GM23338 (cell line): Measurements from ENCODE around the gene THOP1. TPM values are rescaled to one million over a fixed set of nuclear protein-coding genes. Genes with fewer than 3 reads are reported as not detected.

Experiments
- ATAC-seq: fragments of 200-7000 bp; cut with Tn5 transposase; 3 replicates; pipeline ENCODE4 v1.9.1; 2020
- DNase-seq: peaks from one replicate; pipeline ENCODE4 v3.0.0-alpha.2; 2015; ENCODE audit warnings: low spot score
- H2AFZ ChIP-seq: fragments of 200-600 bp; sonication (generic); 2 replicates; pipeline ENCODE4 v1.8.0; 2016; ENCODE audit warnings: antibody characterized with exemption, mild to moderate bottlenecking, moderate library complexity
- H3F3A ChIP-seq: fragments of 200-600 bp; sonication (generic); replicated peaks from 2 replicates; pipeline ENCODE4 v1.8.0; 2017; ENCODE audit warnings: antibody characterized with exemption, mixed run types, low read depth
- H3K27ac ChIP-seq: fragments of 200-600 bp; sonication (generic); 2 replicates; pipeline ENCODE4 v1.6.1; 2016; ENCODE audit warnings: low read depth
- H3K27me3 ChIP-seq: fragments of 200-600 bp; sonication (generic); 2 replicates; pipeline ENCODE4 v1.8.0; 2016; ENCODE audit warnings: mild to moderate bottlenecking, mixed run types, moderate library complexity; ENCODE audit not compliant: insufficient read depth
- H3K36me3 ChIP-seq: fragments of 200-600 bp; sonication (generic); 2 replicates; pipeline ENCODE4 v1.8.0; 2016; ENCODE audit warnings: mild to moderate bottlenecking; ENCODE audit not compliant: insufficient read depth
- H3K4me1 ChIP-seq: fragments of 200-600 bp; sonication (generic); 2 replicates; pipeline ENCODE4 v1.8.0; 2016; ENCODE audit warnings: mild to moderate bottlenecking, moderate library complexity; ENCODE audit not compliant: insufficient read depth
- H3K4me2 ChIP-seq: fragments of 200-600 bp; sonication (generic); 2 replicates; pipeline ENCODE4 v1.7.1; 2017; ENCODE audit warnings: mixed run types
- H3K4me3 ChIP-seq: fragments of 200-600 bp; sonication (generic); 2 replicates; pipeline ENCODE4 v1.6.1; 2016; ENCODE audit warnings: mixed run types
- H3K79me2 ChIP-seq: fragments of 200-600 bp; sonication (generic); replicated peaks from 2 replicates; pipeline ENCODE4 v1.8.0; 2017; ENCODE audit warnings: mild to moderate bottlenecking; ENCODE audit not compliant: insufficient read depth
- H3K9me2 ChIP-seq: fragments of 200-600 bp; sonication (generic); 2 replicates; pipeline ENCODE4 v1.8.0; 2017; ENCODE audit not compliant: insufficient read depth
- H4K20me1 ChIP-seq: fragments of 200-600 bp; sonication (generic); replicated peaks from 2 replicates; pipeline ENCODE4 v1.8.0; 2017; ENCODE audit warnings: mild to moderate bottlenecking; ENCODE audit not compliant: insufficient read depth
- H3K27ac Mint-ChIP-seq: 2 replicates; pipeline ENCODE4 v1.8.0; 2020; ENCODE audit warnings: inconsistent platforms, mild to moderate bottlenecking, moderate library complexity, mixed read lengths
- H3K27me3 Mint-ChIP-seq: 3 replicates; pipeline ENCODE4 v1.8.0; 2022; ENCODE audit warnings: low read depth, mild to moderate bottlenecking, moderate library complexity, mixed read lengths, inconsistent platforms; ENCODE audit not compliant: insufficient read depth, poor library complexity
- H3K36me3 Mint-ChIP-seq: 3 replicates; pipeline ENCODE4 v1.8.0; 2021; ENCODE audit warnings: low read depth, mild to moderate bottlenecking, inconsistent platforms, moderate library complexity, mixed read lengths
- H3K4me1 Mint-ChIP-seq: 3 replicates; pipeline ENCODE4 v1.8.0; 2020; ENCODE audit warnings: mild to moderate bottlenecking, inconsistent platforms, mixed read lengths
- H3K4me3 Mint-ChIP-seq: 3 replicates; pipeline ENCODE4 v1.8.0; 2021; ENCODE audit warnings: moderate library complexity, mild to moderate bottlenecking, inconsistent platforms, mixed read lengths
- H3K9me3 Mint-ChIP-seq: 3 replicates; pipeline ENCODE4 v1.8.0; 2020; ENCODE audit warnings: moderate library complexity, mild to moderate bottlenecking, inconsistent platforms, mixed read lengths
- CREB1 ChIP-seq: fragments of 250-450 bp; sonication (Bioruptor Pico); IDR thresholded peaks from 2 replicates; pipeline ENCODE4 v1.5.0; 2020; ENCODE audit warnings: low read depth, mild to moderate bottlenecking, moderate library complexity
- CTCF ChIP-seq, 2 experiments: fragments of 200-600 bp in 1 of 2; sonication (generic) in 1 of 2; conservative IDR thresholded peaks; 2 replicates each; pipeline versions ENCODE4 v1.5.1 to v1.6.1; 2016 to 2017; ENCODE audit warnings: antibody characterized with exemption in 2 of 2, low read depth in 2 of 2, mild to moderate bottlenecking in 2 of 2, moderate library complexity in 1 of 2
- REST ChIP-seq: IDR thresholded peaks from one replicate; pipeline ENCODE4 v1.6.1; 2018; ENCODE audit warnings: antibody characterized with exemption; ENCODE audit not compliant: unreplicated experiment
- ZNF114 ChIP-seq: fragments of 250-450 bp; sonication (Bioruptor Pico); IDR thresholded peaks from 2 replicates; pipeline ENCODE4 v1.5.0; 2020; ENCODE audit warnings: mild to moderate bottlenecking, moderate library complexity
- ZNF462 ChIP-seq: fragments of 250-450 bp; sonication (Bioruptor Pico); IDR thresholded peaks from 2 replicates; pipeline ENCODE4 v1.5.0; 2020; ENCODE audit warnings: mild to moderate bottlenecking, moderate library complexity
- polyA plus RNA-seq: library from polyadenylated mRNA; unstranded; fragments of >200 nt; fragmentation: Nextera tagmentation; extraction: Ambion mirVana; gene quantifications from 2 replicates; pipeline ENCODE4 v1.2.1, GENCODE V29; 2016
- total RNA-seq: library from RNA; depleted of rRNA; stranded (reverse); fragments of >200 nt; shearing (Covaris generic); gene quantifications from 2 replicates; pipeline ENCODE4 v1.2.3, GENCODE V29; 2014

Gene THOP1
- total and polyA plus RNA-seq, 2 experiments from 2014 or later, result 110 to 229 TPM

GRCh38 chr19:2761876-2762782, 23.2 kb upstream of the THOP1 start:
- no peak overlapping the region for H3K4me3 Mint-ChIP-seq
- H3K27me3 ChIP-seq, result no peaks in the 10 kb centered on the region
- H4K20me1 ChIP-seq, result no peaks in the 10 kb centered on the region; the same call in 1 of the 2 replicates
- no peak overlapping the region for H3K27ac ChIP-seq
- H3K36me3 ChIP-seq, result peaks cover 9% of the 10 kb centered on the region
- H3F3A ChIP-seq, result no peaks in the 10 kb centered on the region
- H3K4me1 ChIP-seq, result no peaks in the 10 kb centered on the region
- H3K9me3 Mint-ChIP-seq, result no peaks in the 10 kb centered on the region
- H3K79me2 ChIP-seq, result no peaks in the 10 kb centered on the region
- no peak overlapping the region for H3K27ac Mint-ChIP-seq
- H3K9me2 ChIP-seq, result no peaks in the 10 kb centered on the region
- peaks cover 70% of the 10 kb centered on the region for H3K36me3 Mint-ChIP-seq
- peaks cover 5% of the 10 kb centered on the region for H3K27me3 Mint-ChIP-seq
- no peak overlapping the region for H3K4me3 ChIP-seq
- ATAC-seq (no peak), DNase-seq (no peak)
- H3K4me2 ChIP-seq, result no peak overlapping the region
- H2AFZ ChIP-seq, result no peak overlapping the region
- no peaks in the 10 kb centered on the region for H3K4me1 Mint-ChIP-seq
- TF ChIP-seq REST (no peak), ZNF462 (no peak), CTCF (conservative IDR thresholded peaks at IDR 0.05; ENCODE audit: low read depth in 2 of 2) (no peak), ZNF114 (CRISPR knock-in tag) (no peak), CREB1 (CRISPR knock-in tag) (no peak)
